ENCODE measurements around the gene GSC. TPM values are rescaled to one million over a fixed set of nuclear protein-coding genes. Genes with fewer than 3 reads are reported as not detected.
"Not testable (repeated sequence)": the region's sequence is repeated elsewhere in the genome, so short reads cannot be mapped to it uniquely, and the experiment has no call there.

The GSC gene
- total RNA-seq: not detected in 2 replicates

DNA sequence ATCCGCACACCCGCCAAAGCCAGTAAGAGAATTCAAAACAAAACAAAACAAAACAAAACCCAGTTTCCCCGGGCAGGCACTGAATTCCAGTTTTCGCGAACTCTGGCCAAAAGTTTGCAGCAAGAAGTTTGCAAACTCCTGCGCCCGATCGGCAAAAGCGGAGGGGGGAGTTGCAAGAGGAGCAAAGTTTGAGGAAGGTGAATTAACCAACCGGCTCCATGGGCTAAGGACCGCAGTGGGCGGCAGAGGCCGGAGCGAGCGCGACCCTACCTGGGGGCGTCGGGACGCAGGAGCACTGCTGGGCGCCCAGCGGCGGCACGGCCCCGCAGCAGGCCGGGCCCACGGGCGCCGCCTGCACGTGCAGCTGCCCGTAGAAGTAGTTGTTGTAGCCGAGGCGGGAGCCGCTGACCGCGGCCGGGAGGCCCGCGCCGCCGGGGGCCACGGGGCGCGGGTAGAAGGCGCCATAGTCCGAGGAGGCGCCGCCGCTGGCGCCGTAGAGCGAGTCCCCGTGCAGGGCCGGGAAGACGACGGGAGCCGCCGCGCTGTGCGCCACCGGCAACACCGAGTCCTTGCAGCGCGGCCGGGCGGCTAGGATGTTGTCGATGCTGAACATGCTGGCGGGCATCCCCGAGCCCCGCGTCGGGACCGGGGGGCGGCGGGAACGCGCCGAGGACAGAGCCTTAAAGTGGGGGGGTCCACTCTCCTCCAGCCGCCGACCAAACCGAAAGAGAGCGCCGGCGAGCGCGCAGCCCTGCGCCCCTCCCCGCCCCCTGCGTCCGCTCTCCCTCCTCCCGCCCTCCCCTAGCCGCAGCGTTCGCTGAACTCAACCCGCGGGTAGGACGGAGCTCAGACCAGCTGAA is at the start of gene GSC:
Gene GSC (minus strand): TSS at position 723 of the 860 bp plus-strand sequence. CDS start 98 bp downstream, at position 625.
- no peak for DNase-seq (ENCODE audit: low read depth, low spot score)

DNA sequence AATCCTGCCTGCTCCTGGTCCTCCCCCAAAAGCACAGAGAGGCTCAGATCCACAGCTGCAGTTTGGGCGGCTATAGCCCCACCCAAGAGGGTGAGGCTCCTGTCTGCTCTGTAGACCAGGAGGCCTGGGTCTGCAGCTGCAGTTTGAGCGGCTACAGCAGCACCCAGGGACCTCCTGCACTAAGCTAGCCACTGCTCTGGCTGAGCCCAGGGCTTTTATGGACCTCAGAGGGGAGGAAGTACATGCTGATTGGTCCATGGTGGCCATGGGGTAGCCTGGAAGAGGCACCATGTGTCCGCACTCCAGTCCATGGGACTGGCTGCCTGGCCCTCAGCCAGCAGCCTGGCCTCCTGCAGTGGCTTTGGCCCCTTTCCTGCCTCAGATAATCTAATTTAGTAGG is 49.6 kb upstream of the GSC start:
- DNase-seq (ENCODE audit: low read depth, low spot score): no peak

- DNase-seq (ENCODE audit: low read depth, low spot score): no peak
These were observed 46.2 kb upstream of the GSC start for GRCh38 chr14:94816113-94816512.

- DNase-seq (ENCODE audit: low read depth, low spot score): no peak
These were observed 35.9 kb upstream of the GSC start for GRCh38 chr14:94805680-94806288.

DNA sequence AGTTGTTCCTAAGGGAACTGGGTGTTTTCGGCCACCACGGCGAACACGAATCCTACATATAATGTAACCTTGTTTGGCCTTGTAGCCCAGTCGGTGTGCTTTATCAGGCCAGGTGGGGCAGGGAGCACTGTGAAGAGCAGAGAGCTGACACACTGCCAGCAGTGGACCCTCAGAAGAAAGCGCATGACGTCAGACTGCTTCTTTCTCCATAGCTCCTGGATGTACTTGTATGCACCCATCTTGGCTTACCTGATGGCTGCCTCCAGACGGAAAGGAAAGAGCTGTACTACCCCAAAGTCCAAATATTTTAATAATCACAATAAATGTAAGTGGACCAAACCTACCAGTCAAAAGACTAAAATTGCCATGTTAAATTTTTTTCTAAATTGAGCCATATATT is 31.3 kb upstream of the GSC start:
- no peak for DNase-seq (ENCODE audit: low read depth, low spot score)

DNA sequence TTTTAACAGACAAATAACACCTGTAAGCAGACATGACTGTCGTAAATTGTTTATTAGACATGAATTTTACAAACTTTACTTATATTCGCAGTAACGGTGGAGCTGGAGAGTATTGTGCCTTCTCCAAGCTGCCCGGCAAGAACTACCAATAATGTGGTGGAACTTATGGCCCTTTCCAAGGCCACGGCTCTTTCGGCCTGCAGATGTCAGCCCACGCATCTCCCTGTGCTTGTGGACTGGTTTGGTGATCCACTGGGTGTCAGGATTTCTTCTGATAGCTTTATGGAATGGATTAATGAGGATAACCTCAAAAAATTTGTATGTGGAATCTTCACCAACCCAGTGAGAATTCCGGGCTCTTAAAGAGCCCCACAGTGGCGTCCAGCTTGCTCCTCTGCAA is 30.9 kb upstream of the GSC start:
- DNase-seq (ENCODE audit: low read depth, low spot score): not testable (repeated sequence)

DNA sequence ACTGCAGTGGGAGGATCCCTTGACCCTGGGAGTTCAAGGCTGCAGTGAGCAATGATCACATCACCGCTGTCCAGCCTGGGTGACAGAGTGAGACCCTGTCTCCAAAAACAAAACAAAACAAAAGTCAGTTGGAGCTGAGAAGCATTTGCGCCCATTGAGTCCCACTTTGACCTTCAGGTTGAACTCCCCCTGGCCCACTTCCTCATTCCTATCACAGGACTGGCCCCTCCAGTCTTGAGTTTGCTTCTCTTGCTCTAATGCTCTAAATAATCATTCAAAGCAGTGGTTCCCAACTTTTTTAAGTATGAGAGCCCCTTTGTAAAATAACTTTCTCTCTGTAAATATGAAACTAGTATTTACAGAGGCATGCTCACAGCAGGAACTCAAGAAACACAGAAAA is 28.0 kb upstream of the GSC start:
- no peak for DNase-seq (ENCODE audit: low read depth, low spot score)

DNA sequence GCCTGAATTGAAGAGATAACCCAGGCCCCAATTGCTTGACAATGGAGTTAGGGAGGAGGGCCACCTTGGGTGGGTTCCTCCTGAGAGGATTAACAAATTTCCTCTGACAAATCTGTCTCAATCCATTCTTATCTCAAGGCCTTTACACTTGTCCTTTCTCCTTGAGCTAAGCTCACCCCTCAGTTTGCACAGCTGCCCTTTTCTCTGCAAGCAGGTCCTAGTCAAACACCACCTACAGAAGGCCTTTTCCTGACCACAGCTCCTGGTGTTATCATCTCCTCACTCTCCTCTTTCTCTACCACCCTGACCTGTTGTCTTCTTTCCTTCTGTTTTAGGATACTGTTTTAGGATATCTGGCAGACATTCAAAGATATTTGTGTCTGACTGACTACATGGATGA is 26.4 kb upstream of the GSC start:
- DNase-seq (ENCODE audit: low read depth, low spot score): no peak

DNA sequence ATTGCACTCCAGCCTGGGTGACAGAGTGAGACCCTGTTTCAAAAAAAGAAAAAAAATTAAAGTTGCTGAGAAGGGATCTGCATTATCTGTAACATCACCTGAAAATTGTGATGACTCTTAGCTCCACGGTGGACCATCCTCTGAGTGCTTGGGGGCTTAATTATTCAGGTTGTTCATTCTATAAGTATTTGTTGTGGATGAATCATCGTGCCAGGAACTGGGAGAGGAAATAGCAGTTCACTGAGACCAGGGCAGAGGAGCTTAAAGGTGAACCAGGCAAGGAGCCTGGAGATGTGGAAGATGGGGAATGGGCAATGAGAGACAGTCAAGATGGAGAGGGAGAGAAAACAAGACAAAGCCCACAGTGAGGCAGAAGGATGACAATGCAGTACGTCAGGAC is 25.5 kb upstream of the GSC start:
- no peak for DNase-seq (ENCODE audit: low read depth, low spot score)

GRCh38 chr14:94793901-94794300 is 24.0 kb upstream of the GSC start:
- no peak for DNase-seq (ENCODE audit: low read depth, low spot score)

- no peak for DNase-seq (ENCODE audit: low read depth, low spot score)
These were observed 17.7 kb upstream of the GSC start for GRCh38 chr14:94787655-94788054.

DNA sequence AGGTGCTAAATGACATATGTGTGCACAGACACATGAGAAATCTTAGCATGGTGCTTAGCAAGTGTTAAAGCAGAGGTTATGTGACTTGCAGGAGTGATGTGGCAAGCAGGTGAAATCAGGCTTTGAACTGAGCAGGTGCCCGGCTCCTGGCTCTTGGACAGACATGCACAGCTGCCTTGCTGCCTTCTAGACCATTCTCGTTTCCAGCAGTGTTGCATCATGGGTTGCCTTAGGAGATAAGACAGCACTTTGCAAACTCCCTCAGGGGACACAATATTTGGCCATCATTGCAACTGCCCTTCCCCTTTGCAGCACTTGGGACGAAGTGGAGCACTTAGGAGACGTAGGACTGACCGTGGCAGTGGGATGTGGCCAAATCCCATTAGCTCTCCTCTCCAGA is 17.2 kb upstream of the GSC start:
- DNase-seq (ENCODE audit: low read depth, low spot score): no peak

- DNase-seq (ENCODE audit: low read depth, low spot score): no peak
These were observed 10.9 kb upstream of the GSC start for GRCh38 chr14:94780536-94781399.

- no peak for DNase-seq (ENCODE audit: low read depth, low spot score)
These were observed 9.8 kb upstream of the GSC start for GRCh38 chr14:94779713-94780112.

GRCh38 chr14:94775871-94776210 is 5.9 kb upstream of the GSC start:
- no peak for DNase-seq (ENCODE audit: low read depth, low spot score)

DNA sequence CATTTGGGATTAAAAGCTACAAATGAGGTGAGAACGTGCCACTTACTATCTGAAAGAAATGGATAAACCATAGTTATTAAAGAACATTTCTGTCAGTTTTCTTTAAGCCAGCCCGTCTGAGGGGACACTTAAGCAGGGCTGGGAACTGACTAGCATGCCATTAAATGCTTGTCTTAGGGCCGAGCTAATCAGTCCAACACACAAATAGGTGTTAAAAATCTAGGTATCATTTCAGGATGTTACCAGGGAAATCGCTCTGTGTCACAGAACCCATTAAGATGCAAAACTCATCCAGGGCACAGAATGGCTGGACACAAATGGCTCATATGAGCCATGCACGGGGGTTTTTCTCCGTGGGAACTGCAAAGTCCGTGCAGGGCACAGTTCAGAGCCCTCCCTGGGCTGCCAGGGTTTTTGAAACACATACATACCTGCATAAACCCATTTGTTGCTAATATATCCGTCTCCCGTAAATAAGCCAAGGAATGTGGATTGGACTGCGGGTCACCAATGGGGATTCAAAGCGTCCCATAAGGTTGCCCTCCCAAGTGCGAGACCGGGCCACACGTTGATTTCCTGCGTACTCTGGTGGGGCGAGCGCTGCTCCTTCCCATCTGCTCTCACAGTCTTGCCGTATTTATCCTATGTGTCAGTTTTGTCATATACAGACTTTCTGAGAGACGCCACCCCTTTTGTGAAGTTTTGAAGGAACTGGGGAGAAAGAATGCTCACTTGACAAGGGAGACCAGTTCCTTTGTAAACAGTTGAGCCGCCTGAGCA is 5.4 kb upstream of the GSC start:
- no peak for DNase-seq (ENCODE audit: low read depth, low spot score)

DNA sequence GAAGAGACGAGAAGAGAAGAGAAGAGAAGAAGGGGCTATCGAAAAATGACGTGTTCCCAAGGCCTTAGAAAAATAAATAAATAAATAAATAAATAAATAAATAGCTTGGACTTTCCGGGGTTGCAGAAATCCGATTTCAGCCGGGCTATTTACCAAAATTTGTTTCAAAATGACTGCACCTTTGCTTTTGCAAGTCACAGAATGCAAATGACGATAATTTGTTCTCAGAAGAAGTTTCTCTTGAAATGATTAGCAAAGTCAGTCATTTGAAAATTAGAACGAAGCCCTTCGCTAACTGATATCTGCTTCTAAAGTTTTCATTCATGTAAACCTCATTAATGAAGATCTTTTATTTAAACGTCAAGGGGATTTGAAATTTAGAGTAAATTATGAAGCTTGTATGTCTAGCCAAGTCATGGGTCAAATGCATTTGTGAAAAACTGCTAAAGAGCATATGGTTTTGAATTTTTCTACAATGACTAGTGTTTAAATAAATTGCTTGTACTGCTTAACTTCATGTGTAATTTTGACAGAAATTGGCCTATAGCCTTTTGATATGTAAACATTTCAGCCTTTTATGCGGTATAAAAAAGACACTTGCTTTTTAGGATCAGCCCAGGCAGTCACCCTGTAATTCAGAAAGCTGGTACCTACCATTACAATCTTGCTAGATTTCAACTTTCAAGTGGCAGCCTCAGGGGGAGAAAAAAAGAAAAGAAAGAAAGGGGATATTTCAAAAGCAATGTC is 4.6 kb upstream of the GSC start:
- no peak for DNase-seq (ENCODE audit: low read depth, low spot score)

GRCh38 chr14:94773655-94774343 is 3.9 kb upstream of the GSC start:
- no peak for DNase-seq (ENCODE audit: low read depth, low spot score)

GRCh38 chr14:94773061-94773648 is 3.2 kb upstream of the GSC start:
- DNase-seq (ENCODE audit: low read depth, low spot score): no peak

- DNase-seq (ENCODE audit: low read depth, low spot score): no peak
These were observed 2.6 kb upstream of the GSC start for GRCh38 chr14:94772548-94772947.

Data from pulmonary artery endothelial cell (primary cell).